NCI-H2029 treated with DMSO at 0.1 percent for 48 hours (cell line): ENCODE data around the gene C1S.
"Not testable (repeated sequence)": the region's sequence is repeated elsewhere in the genome, so short reads cannot be mapped to it uniquely, and the experiment has no call there.

Source experiments
- DNase-seq: peaks from one replicate; lab custom pipeline; 2025; lab: John Stamatoyannopoulos, UW

The C1S gene

GRCh38 chr12:7046383-7047105 is 14.0 kb upstream of the C1S start:
- no peak for DNase-seq

- DNase-seq, result no peak
Measured at GRCh38 chr12:7047306-7047705, 13.2 kb upstream of the C1S start.

GRCh38 chr12:7049445-7049951 is 11.0 kb upstream of the C1S start:
- not testable (repeated sequence) for DNase-seq

GRCh38 chr12:7049973-7050372 is 10.5 kb upstream of the C1S start:
- DNase-seq, result not testable (repeated sequence)

GRCh38 chr12:7054925-7055324 is 5.6 kb upstream of the C1S start:
- no peak for DNase-seq

GRCh38 chr12:7055736-7056135 is 4.8 kb upstream of the C1S start:
- DNase-seq, result not testable (repeated sequence)

- DNase-seq, result no peak
Measured at GRCh38 chr12:7058163-7058845, 2.2 kb upstream of the C1S start.

GRCh38 chr12:7058850-7059395 is 1.6 kb upstream of the C1S start:
- no peak for DNase-seq

- DNase-seq, result no peak
Measured at GRCh38 chr12:7059780-7060179, 738 bp upstream of the C1S start.

- no peak for DNase-seq
Measured at GRCh38 chr12:7061138-7061537, 620 bp downstream of the C1S start.

- DNase-seq, result no peak
Measured at GRCh38 chr12:7061596-7061995, 1.1 kb downstream of the C1S start.

- DNase-seq, result no peak
Measured at GRCh38 chr12:7064516-7064915, 4.0 kb downstream of the C1S start.

- DNase-seq, result no peak
Measured at GRCh38 chr12:7065073-7065623, 4.6 kb downstream of the C1S start.

GRCh38 chr12:7066596-7066995 is 6.1 kb downstream of the C1S start:
- DNase-seq, result no peak

- no peak for DNase-seq
Measured at GRCh38 chr12:7067096-7067495, 6.6 kb downstream of the C1S start.

GRCh38 chr12:7068240-7068993 is 7.9 kb downstream of the C1S start:
- no peak for DNase-seq

GRCh38 chr12:7068994-7069346 is 8.5 kb downstream of the C1S start:
- no peak for DNase-seq

- DNase-seq, result no peak
Measured at GRCh38 chr12:7069386-7069785, 8.9 kb downstream of the C1S start.

GRCh38 chr12:7072035-7072434 is 11.5 kb downstream of the C1S start:
- DNase-seq, result no peak

GRCh38 chr12:7072554-7072953 is 12.0 kb downstream of the C1S start:
- no peak for DNase-seq

- DNase-seq, result no peak
Measured at GRCh38 chr12:7073946-7074345, 13.4 kb downstream of the C1S start.

GRCh38 chr12:7075518-7075917 is 15.0 kb downstream of the C1S start:
- DNase-seq, result no peak
